Neural cell (in vitro differentiated cells): ENCODE data around the gene DGLUCY. TPM values are rescaled to one million over a fixed set of nuclear protein-coding genes. Genes with fewer than 3 reads are reported as not detected.

Source experiments
- H2AFZ ChIP-seq: fragments of 200-600, 300-800 bp; sonication (generic), shearing (Covaris generic); 2 replicates; pipeline ENCODE4 v1.6.0; 2014; ENCODE audit warnings: low read depth, mild to moderate bottlenecking, antibody characterized with exemption, low read length, moderate library complexity
- H3F3A ChIP-seq: fragments of 200-600 bp; shearing (Covaris generic); 2 replicates; pipeline ENCODE4 v1.6.1; 2016; ENCODE audit warnings: mild to moderate bottlenecking, moderate library complexity, mixed read lengths, antibody characterized with exemption, low read length; ENCODE audit not compliant: insufficient read depth, poor library complexity, severe bottlenecking
- H3K27ac ChIP-seq: fragments of 200-600, 300-800 bp; sonication (generic), shearing (Covaris generic); 2 replicates; pipeline ENCODE4 v1.5.1; 2014; ENCODE audit warnings: mild to moderate bottlenecking, low read length, moderate library complexity
- H3K27me3 ChIP-seq: fragments of 300-800, 200-600 bp; sonication (generic), shearing (Covaris generic); 2 replicates; pipeline ENCODE4 v1.6.0; 2014; ENCODE audit warnings: mild to moderate bottlenecking, low read depth, low read length, moderate library complexity; ENCODE audit not compliant: insufficient read depth
- H3K36me3 ChIP-seq: fragments of 300-800, 200-600 bp; sonication (generic), shearing (Covaris generic); 2 replicates; pipeline ENCODE4 v1.5.1; 2014; ENCODE audit warnings: mild to moderate bottlenecking, antibody characterized with exemption, low read length, moderate library complexity; ENCODE audit not compliant: insufficient read depth
- H3K4me2 ChIP-seq: fragments of 300-800, 200-600 bp; sonication (generic), shearing (Covaris generic); 2 replicates; pipeline ENCODE4 v1.6.0; 2014; ENCODE audit warnings: mild to moderate bottlenecking, low read length
- H3K4me3 ChIP-seq: fragments of 300-800, 200-600 bp; sonication (generic), shearing (Covaris generic); 2 replicates; pipeline ENCODE4 v1.5.1; 2014; ENCODE audit warnings: mild to moderate bottlenecking, low read length, moderate library complexity
- H3K79me2 ChIP-seq: fragments of 200-600 bp; shearing (Covaris generic); replicated peaks from 2 replicates; pipeline ENCODE4 v1.6.0; 2014; ENCODE audit warnings: mild to moderate bottlenecking, low read length, moderate library complexity; ENCODE audit not compliant: insufficient read depth
- H3K9ac ChIP-seq: fragments of 300-800, 200-600 bp; sonication (generic), shearing (Covaris generic); 2 replicates; pipeline ENCODE4 v1.6.1; 2016; ENCODE audit warnings: mild to moderate bottlenecking, low read length, mixed read lengths
- H3K9me2 ChIP-seq: fragments of 200-600 bp; shearing (Covaris generic); 2 replicates; pipeline ENCODE4 v1.6.1; 2016; ENCODE audit warnings: mild to moderate bottlenecking, low read length, mixed read lengths; ENCODE audit not compliant: insufficient read depth
- H3K9me3 ChIP-seq: fragments of 200-600, 300-800 bp; sonication (generic), shearing (Covaris generic); 2 replicates; pipeline ENCODE4 v1.6.1; 2016; ENCODE audit warnings: mild to moderate bottlenecking, mixed run types, low read length, moderate library complexity, mixed read lengths
- H4K20me1 ChIP-seq: fragments of 200-600 bp; shearing (Covaris generic); 2 replicates; pipeline ENCODE4 v1.6.1; 2016; ENCODE audit warnings: mild to moderate bottlenecking, mixed run types; ENCODE audit not compliant: insufficient read depth
- CTCF ChIP-seq: fragments of 450-650 bp; IDR thresholded peaks from 2 replicates; pipeline ENCODE4 v1.5.1; 2014; ENCODE audit warnings: antibody characterized with exemption, mild to moderate bottlenecking, moderate library complexity; ENCODE audit not compliant: poor library complexity, severe bottlenecking
- EP300 ChIP-seq: fragments of 450-650 bp; conservative IDR thresholded peaks from 2 replicates; pipeline ENCODE4 v1.6.1; 2014; ENCODE audit warnings: antibody characterized with exemption, mild to moderate bottlenecking, moderate library complexity; ENCODE audit not compliant: poor library complexity, severe bottlenecking
- EZH2 ChIP-seq: fragments of 200-600, 300-800 bp; shearing (Covaris generic), sonication (generic); IDR thresholded peaks from 2 replicates; pipeline ENCODE4 v1.6.1; 2014; ENCODE audit warnings: antibody characterized with exemption, low read length, borderline replicate concordance, mild to moderate bottlenecking; ENCODE audit not compliant: insufficient read depth, poor library complexity, severe bottlenecking
- MXI1 ChIP-seq: fragments of 450-650 bp; conservative IDR thresholded peaks from 2 replicates; pipeline ENCODE4 v1.6.1; 2014; ENCODE audit warnings: antibody characterized with exemption, mild to moderate bottlenecking; ENCODE audit not compliant: poor library complexity, severe bottlenecking
- POLR2AphosphoS5 ChIP-seq: IDR thresholded peaks from 2 replicates; pipeline ENCODE4 v1.6.1; 2012
- RAD21 ChIP-seq: fragments of 450-650 bp; conservative IDR thresholded peaks from 2 replicates; pipeline ENCODE4 v1.6.1; 2014; ENCODE audit warnings: antibody characterized with exemption, mild to moderate bottlenecking, moderate library complexity
- REST ChIP-seq: IDR thresholded peaks from 2 replicates; pipeline ENCODE4 v1.6.1; 2012; ENCODE audit warnings: borderline replicate concordance
- SMC3 ChIP-seq: fragments of 450-650 bp; conservative IDR thresholded peaks from 2 replicates; pipeline ENCODE4 v1.6.1; 2014; ENCODE audit warnings: antibody characterized with exemption, mild to moderate bottlenecking, moderate library complexity; ENCODE audit not compliant: poor library complexity
- TAF1 ChIP-seq: IDR thresholded peaks from 2 replicates; pipeline ENCODE4 v1.6.1; 2012; ENCODE audit warnings: low read depth
- polyA plus RNA-seq: library from polyadenylated mRNA; depleted of rRNA; stranded (reverse); fragments of >200 nt; gene quantifications from 2 replicates; pipeline ENCODE4 v1.2.3, GENCODE V29; 2014

The DGLUCY gene
- polyA plus RNA-seq, 1 donor from 2014 or later = 30.5 TPM

GRCh38 chr14:91144425-91145145 lies 30.7 kb downstream of the DGLUCY start:
- H4K20me1 ChIP-seq = no peaks in the 10 kb centered on the region
- H3F3A ChIP-seq = no peaks in the 10 kb centered on the region
- no peak overlapping the region for H3K9ac ChIP-seq
- H3K27me3 ChIP-seq = no peaks in the 10 kb centered on the region
- H3K36me3 ChIP-seq = no peaks in the 10 kb centered on the region
- H3K4me3 ChIP-seq = no peak overlapping the region
- no peak overlapping the region for H3K4me2 ChIP-seq
- no peaks in the 10 kb centered on the region for H3K9me2 ChIP-seq
- TF ChIP-seq MXI1 (no peak), SMC3 (no peak), EP300 (no peak), EZH2 (no peak), RAD21 (no peak), POLR2AphosphoS5 (no peak), CTCF (no peak), TAF1 (no peak), REST (no peak)
- H2AFZ ChIP-seq = no peak overlapping the region
- no peak overlapping the region for H3K27ac ChIP-seq
- H3K79me2 ChIP-seq = no peaks in the 10 kb centered on the region
- no peaks in the 10 kb centered on the region for H3K9me3 ChIP-seq

- H3K27ac ChIP-seq = no peak overlapping the region
Measured at GRCh38 chr14:91145391-91146160, 31.7 kb downstream of the DGLUCY start.

More at GRCh38 chr14:91145391-91146160, 31.7 kb downstream of the DGLUCY start:
- no peaks in the 10 kb centered on the region for H3F3A ChIP-seq
- H3K4me2 ChIP-seq = no peak overlapping the region
- H2AFZ ChIP-seq = no peak overlapping the region
- no peak overlapping the region for H3K9ac ChIP-seq
- no peak overlapping the region for H3K4me3 ChIP-seq
- no peaks in the 10 kb centered on the region for H3K79me2 ChIP-seq
- no peaks in the 10 kb centered on the region for H3K27me3 ChIP-seq
- H3K36me3 ChIP-seq = no peaks in the 10 kb centered on the region
- no peaks in the 10 kb centered on the region for H3K9me3 ChIP-seq
- H4K20me1 ChIP-seq = no peaks in the 10 kb centered on the region
- TF ChIP-seq TAF1 = no peak
- TF ChIP-seq SMC3 = no peak
- no peak for TF ChIP-seq EP300
- TF ChIP-seq MXI1 = no peak
- no peak for TF ChIP-seq POLR2AphosphoS5
- TF ChIP-seq REST = no peak
- no peak for TF ChIP-seq CTCF
- no peak for TF ChIP-seq RAD21
- no peak for TF ChIP-seq EZH2
- no peaks in the 10 kb centered on the region for H3K9me2 ChIP-seq
